Fibroblast of skin of right biceps (primary cell): ENCODE data around the gene HOMER2.
"Not testable (repeated sequence)": the region's sequence is repeated elsewhere in the genome, so short reads cannot be mapped to it uniquely, and the experiment has no call there.

Source experiments
- DNase-seq: peaks from one replicate; pipeline ENCODE4 v3.0.0-alpha.2; 2013

HOMER2 gene

DNA sequence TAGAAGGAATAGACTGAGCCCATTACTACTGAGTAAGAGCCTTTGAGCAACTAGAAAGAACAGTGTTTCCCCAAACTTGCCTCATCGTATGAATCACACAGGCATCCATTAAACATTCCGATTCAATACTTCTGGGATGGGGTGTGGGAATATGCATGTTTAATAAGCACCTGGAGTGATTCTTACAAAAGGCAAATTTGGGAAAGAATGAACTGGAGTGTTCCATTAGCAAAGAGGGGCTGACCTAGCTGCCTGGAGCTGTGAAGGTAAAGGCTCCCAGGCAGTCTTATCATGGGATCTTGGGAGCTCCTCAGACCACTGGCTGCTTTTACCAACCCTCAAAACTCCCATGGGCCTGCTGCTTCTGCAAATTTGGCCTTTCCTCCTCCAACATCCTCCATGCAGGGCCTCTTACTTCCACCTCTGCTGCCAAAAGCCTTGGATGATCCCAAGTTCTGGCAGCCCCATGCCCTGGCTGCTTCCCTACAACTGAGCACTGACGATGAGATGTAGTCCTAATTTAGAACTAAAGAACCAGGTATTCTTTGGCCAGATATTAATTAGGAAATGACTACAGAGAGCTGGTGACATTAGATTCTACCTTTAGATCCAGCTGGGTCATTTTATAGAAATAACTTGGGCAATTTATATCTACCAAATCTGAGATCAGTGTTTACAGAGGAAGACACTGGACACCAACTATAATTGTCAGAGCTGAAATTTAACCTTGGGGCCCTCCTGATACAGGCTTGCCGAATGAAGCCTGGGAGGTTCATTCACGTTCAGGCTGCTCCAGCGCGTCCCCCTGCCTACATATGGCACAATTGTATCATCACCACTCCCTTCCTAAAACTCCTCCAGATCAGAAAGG lies 11.2 kb upstream of the HOMER2 start:
- peak; percentile 60 for DNase-seq

DNA sequence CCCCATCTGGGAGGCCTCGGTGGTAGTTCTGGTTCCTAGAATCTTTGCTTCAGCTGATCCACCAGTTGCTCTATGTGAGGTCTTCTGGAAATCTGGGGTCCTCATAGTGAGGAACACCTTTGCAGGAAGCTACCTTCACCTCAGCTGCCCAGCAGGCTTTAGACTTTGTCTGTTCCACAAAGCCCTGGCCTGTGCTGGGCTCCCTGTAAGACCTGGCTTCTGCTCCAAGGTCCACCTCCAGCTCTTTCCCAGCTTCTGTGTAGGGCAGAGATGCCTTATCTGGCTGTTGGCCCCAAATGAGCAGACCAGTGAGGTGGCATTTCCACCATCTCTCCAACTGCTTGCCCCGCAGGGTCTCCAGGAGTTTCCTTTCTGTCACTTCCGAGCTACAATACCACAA lies 8.2 kb upstream of the HOMER2 start:
- DNase-seq: no peak

DNA sequence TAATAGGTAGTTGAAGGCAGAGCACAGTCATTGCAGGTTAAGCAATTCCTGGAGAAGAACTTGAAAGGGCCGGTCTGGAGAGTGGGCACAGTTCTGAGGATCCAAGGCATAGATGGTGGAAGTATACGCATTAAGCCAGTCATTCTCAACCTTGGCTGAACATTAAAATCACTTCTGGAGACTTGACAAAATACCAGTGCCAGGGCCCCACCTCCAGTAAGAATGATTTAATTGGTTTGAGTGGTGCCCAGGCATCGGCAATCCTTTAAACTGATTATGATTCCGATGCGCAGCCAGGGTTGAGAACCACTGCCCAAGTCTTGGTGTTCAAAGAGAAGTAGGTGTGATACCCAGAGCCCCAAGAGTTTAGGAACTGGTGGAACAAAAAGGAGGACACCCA lies 6.9 kb upstream of the HOMER2 start:
- DNase-seq: no peak

DNA sequence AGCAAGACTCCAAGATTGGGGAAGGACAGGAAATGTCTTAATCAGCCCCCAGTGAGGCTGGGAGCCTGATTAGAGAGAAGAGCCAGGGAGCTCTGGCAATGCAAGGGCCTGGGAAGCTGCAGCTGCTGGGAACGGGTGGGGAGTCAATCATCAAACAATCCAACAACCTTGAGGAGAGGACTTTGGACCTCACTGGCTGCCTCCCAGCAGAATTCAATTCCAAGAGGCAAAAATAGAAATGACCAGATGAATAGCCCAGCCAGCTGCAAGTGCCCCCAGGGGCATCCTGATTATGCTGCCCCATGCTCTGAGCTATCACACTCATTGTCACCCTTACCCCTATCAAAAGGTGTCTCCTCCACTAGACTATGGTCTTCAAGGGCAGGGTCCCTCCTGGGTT lies 6.1 kb upstream of the HOMER2 start:
- DNase-seq: no peak

DNA sequence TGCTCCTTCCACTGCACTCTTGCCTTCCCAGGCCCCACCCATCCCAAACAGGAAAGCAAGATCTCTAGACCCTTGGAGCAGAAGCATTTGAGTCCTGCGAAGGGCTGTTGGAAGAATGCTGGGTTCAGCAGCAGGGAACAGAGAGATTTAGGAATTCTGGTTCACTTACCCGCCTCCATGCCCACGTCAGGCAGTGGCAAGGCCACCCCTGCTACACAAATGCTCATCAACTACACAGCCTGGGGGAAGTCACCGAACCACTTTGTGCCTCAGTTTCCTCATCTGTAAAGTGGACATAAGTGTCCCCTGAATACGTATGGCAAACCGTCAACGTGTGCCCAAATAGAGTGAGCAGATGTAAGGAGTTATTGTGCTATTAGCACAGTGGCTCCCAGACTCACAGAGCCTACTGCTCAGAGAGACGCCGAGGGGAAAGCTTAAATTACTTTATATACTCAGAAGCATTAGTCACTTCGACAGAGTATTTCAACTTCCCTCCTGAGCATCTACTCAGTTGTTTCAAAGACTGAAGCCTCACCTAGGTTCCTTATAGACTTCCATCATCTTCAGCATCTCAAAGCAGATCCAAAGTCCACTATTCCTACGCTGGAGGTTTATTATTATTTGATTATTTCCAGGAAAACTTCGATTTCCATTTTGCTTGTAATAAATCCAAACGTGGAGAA lies 905 bp downstream of the HOMER2 start:
- DNase-seq: peak; percentile 46

DNA sequence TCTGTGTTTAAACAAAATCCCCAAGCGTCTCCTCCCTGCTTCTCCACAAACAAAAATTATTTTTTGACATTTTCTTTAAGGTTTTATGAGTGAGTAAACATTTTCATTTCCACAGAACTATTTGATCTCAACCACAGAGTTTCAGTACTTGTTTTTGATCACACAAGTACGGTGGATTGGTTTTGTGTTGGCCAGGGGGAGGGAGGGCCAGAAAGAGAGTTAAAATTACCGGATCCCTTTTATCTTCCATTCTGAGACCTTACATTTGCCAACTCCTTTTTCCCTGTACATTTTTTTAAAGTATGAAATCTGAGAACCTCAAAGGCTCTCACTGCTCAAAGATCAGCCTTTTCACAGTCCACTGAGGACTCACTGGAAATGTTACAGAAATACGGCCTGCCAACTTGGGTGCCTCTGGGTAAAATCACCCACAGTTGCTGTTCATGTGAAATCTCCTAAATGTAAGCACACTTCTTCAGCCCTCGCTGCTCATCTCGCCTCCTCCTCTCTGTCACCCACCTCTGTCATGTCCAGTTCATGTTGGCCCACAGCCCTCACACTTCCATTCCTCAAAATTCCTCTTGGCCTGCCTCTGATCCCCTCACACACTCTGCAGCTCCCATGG lies 1.7 kb downstream of the HOMER2 start:
- no peak for DNase-seq

DNA sequence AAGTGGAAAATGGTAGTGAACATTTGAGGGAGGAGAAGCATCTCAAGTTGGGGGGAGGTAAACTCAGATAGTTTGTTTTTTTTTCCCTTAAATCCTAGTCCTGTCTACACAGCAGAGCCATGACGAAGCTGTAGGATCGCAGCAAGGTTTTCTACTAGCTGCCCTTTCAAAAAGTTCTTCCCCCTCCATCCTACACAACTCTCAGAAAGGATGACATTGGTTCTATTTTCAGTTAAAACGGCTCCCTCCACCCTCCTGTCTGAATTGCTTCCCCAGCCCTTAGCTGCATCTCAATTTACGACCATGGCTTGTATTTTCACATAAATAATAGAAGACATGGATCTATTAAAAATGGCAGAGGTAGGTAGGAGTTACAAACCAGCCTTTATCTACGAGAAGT lies 2.2 kb downstream of the HOMER2 start:
- DNase-seq: no peak

DNA sequence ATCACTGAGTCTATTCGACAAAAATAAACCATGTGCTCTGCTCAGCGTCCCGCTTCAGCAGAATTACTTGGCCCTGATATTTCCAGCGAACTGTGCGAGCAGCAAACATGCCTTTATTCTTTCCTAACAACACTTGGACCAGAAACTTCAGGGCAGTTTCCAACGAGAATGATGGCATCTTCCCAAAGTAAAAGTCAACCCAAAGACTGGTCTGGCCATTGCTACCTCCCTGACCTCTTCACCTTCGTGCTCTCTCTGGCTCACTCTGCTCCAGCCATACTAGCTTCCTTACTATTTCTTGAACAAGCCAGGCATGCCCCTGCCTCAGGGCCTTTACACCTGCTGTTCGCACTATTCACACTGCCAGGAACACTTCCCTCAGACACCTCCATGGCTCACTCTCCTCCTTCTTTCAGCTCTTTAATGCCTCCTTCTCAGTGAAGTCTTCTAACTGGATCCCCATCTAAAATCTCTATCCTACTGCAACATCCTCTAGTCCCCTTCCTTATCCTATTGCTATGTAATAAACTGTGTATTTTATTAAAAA lies 6.3 kb downstream of the HOMER2 start:
- no peak for DNase-seq

DNA sequence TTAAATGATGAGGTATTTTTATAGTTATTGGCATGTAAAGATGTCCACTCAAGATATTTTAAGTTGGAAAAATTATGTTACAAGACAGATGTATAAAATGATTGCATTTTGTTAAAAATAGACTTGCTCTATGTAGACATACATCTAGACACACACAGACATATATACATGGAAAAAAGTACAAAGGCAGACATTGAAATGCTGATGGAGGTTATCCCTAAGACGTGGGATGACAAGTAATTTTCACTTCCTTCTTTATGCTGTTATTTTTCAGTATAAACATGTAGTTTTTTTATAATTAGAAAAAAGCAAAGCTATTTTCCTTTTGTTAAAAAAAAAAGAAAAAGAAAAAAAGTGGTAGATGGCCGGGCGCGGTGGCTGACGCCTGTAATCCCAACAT lies 7.2 kb downstream of the HOMER2 start:
- DNase-seq: no peak

DNA sequence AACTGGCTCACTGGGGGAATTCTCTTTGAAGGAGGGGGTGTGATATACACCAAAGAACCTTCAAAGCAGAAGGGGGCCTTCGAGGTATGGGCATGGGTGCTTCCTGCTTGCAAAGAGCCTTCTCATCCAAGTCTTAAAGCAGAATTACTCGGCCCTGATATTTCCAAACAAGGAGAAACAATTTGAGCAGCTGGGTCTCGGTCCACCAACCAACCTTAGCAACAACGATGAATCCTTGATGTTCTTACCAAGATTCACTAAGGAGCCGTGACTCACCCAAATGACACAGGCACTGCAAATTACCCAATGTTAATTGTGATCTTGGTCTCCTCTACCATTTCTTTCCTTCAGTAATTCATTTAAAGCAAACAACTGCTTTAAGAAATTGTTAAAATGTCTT lies 7.7 kb downstream of the HOMER2 start:
- peak; percentile 69 for DNase-seq

DNA sequence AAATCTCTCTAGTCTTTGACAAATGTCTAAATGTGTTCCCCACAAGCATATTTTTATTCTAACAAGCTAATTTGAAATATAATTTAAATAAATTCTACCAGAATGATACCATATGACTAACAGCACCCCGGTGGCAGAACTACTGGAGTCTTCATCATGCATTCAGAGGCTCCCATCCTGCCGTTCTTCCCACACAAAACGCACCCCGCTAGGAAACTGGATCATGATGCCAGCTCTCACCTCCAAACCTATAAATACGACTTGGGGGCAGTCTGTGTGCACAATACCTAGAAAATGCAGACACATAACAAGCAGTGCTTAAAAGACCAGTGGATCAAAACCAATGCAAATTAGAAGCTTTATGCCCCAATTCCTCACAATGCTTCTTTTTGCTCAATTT lies 8.5 kb downstream of the HOMER2 start:
- no peak for DNase-seq

DNA sequence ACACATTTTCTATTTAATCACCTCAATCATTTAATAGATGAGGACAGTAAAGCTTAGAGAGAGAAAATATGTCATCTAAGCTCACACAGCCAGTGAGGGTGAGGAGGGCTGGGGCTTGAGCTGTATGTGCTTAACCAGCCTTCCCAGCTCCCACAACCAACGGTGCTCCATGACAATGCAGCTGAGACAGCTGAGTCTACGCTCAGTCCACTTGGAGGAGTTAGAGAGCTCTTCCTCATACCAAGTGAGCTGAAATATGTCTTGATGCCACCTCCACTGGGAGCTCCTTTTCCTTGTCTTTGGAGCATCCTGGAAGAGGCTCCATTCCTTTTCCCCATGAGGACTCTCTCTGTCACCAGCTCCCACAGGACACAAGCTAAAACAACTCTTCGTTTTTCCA lies 9.3 kb downstream of the HOMER2 start:
- DNase-seq: peak; percentile 16

DNA sequence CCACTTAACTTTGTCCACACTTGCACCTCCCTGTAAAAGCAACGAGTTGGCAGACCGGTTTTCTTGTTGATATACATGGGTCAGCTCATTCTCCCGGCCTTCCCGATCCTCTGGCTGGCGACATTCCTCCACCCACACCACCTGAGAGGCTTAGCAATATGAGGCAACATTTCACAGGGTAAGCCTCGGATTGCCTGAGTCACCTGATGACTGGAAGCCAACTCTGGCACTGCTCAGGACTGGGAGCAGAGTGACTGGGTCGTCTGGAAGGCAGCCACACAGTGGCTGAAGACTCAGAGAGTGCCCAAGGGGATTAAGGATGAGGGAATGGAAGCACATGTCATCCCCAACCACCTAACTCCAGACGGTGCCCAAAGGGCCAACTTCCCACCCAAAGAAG lies 9.8 kb downstream of the HOMER2 start:
- DNase-seq: peak; percentile 68

DNA sequence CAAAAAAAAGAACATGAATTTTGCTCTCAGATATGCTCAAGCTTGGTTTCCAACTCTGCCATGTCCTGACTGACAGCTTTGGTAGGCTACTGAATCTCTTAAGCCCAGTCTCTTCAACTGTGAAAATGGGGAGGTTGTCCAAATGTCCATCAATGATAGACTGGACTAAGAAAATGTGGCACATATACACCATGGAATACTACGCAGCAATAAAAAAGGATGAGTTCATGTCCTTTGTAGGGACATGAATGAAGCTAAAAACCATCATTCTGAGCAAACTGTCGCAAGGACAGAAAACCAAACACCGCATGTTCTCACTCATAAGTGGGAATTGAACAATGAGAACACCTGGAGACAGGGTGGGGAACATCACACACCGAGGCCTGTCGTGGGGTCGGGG lies 12.8 kb downstream of the HOMER2 start:
- not testable (repeated sequence) for DNase-seq

DNA sequence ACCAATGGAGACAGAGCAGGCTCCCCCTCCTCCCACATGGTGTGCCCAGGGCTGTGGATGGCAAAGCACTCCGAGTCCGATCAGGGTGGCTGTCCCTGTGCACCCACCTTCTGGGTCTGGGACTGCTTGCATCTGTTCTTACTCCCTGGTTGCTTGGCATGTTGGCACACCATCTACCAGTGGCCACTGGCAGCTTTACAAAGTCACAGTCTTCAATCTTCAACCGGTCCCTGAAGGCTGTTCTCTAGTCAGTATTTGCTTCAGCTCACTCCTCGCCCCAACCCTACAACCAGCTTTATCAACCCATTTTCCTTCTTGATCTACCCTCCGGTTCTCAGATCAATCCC lies 14.8 kb downstream of the HOMER2 start:
- no peak for DNase-seq

DNA sequence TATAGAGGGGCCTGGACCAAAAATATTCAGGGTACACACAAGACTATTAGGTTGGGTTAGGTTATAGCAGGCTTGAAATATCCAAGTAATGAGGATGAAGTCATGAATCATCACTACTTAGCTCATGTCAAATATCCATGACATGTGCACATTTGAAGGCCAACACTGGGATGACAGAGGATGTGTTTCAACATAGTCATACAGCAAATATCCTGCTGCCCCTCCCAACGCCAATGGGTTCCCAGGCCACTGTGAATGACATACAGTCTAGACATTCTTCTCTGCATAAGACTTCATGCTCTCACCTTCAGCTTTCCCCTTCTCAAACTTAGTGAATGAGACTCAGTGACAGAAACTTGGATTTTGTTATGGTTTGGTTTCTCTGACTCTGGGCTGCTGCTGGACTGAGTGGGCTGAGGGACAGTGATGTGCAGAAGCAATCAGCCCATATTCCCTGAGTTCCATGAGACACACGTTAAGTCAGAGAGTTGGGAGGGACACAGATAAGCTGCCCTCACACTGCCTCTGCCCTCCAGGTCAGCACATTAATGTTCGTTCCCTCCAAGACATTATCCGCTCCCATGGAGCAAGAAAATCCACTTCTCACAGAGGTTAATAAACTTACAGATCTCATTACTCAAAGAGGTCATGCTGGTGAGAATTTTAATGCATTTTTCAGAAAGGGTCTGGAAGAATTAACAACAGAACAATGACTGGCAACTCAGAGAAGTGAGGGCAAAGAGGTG lies 15.4 kb downstream of the HOMER2 start:
- peak; percentile 88 for DNase-seq

DNA sequence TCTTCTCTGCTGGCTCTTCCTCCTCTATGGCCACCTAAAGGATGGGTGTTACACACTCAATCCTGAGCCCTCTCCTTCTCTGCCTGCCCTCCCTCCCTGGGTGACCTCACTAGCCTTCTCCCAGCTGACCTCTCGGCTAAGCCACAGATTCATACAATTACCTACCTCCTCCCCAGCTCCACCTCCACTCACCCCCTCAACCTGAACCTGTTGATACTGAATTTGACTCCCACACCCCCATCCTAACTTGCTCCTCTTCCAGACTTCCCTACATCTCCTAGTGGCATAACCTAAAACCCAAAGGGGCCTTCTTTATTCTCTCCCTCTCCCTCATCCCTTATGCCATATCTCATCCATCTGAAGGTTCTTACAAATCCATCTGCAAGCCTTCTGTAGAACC lies 17.1 kb downstream of the HOMER2 start:
- DNase-seq: no peak

DNA sequence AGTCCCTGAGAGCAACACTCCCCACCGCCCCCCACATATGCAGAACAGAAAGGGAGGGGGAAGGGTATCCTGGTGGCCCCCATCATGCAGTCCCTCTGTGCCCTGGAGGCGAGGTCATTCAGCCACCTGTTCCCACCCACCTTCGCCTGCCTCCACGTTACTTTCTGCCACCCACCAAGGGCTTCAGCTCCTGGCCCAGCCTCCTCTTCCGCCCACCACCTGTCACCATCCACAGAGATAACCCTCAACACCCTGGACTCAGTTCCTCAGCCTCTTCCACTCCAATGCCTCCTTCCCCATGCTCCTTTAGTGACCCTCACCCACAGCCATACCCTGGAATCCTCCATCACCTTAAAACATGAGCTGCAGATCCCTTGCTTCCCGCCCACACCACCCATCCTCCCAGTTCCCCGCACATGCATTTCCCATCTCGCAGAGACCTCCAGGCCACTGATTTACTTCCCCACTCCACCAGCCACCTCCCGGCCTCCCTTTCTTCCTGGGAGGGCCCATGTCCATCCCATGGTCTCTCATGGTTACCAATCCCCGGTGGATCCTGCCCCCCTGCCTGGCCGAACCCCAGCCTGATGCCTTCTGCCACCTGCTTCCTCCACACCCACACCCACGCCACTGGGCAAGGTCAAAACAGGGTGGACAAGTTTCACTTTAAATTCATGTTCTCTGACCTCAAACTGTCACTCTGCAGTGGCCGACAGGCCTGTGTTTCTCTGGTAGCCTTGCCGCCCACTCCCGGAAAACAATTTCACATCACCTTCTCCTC lies 18.2 kb downstream of the HOMER2 start:
- DNase-seq: no peak

DNA sequence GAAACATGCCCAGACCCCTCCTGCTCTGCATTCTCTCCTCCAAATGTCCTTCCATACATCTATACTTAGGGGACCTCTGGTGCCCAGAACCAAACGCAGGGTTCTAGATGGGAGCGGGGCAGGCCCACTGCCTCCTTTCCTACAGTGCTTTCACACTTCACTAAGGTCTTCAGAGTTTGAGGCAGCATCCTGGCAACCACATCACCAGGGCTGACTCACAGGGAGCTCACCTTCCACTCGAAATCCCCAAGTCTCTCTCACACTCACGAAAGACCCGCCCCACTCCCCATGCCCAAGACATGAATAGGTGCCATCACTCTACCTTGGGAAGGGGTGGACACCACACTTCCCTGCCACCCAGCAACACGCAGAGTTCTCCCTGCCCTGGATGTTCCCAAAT lies 18.9 kb downstream of the HOMER2 start:
- no peak for DNase-seq

DNA sequence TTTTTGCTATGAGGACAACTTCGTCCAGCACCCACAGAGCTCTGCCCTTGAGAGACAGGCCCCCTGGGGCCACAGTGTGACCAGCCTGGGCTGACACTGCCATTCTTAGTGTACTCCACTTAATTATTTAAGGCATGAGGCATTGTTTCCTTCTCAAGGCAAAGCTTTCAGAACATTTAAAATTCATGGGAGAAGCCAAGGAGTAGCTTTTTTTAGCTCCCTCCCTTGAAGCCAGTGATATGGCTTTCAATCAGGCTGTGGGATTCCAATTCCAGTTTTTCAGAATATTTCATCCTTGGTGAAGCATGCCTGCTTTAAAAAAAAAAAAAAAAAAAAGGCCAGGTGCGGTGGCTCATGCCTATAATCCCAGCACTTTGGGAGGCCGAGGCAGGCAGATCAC lies 21.3 kb downstream of the HOMER2 start:
- DNase-seq: no peak

DNA sequence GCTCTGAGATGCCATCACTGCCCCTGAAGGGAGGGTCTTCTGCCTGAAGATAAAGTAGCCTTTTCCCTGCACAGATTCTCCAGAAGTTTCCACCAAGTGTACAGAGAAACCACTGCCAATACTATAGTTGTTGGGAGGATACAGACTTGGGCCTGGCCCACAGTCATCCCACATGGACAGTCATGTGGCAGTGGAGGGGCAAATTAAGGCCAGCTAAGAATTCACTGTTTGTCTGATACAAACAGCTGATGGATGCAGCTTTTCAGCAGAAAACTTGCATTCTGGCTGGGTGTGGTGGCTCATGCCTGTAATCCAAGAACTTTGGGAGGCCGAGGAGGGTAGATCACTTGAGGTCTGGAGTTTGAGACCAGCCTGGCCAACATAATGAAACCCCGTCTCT lies 22.1 kb downstream of the HOMER2 start:
- DNase-seq: no peak

DNA sequence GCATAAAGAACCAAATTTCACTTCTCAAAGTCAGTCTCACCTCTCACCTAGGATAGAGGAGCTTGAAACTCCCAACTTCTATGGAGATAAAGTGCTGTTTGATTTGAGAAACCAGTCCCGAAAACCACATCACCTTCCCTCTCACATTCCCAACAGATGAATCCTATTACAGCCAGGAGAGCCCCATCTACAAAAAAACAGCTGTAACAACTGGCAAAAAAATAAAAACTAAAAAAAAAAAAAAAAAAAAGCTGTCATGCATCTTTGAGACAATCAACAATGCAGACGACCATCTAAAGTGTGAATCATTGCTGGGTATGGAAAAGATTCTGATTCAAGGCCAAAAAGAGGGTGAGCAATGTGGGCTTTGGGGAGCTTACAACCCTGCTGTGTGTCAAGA lies 23.8 kb downstream of the HOMER2 start:
- DNase-seq: peak; percentile 28
